Measurements from ENCODE around the gene MEIOSIN.

Gene MEIOSIN

GRCh38 chr19:45781214-45782161 is 48.2 kb downstream of the MEIOSIN start:
- ATAC-seq (replicated peaks) (no peak), DNase-seq (no peak)
- Mint-ChIP-seq H3K9me3 (no peaks in the 10 kb centered on the region), H3K27me3 (peaks cover 6 to 28% of the 10 kb centered on the region in 2 donors), H3K4me3 (no peak overlapping the region), H3K27ac (no peak overlapping the region), H3K4me1 (ENCODE audit: low read depth in 2 of 2) (peaks cover 21 to 25% of the 10 kb centered on the region in 2 donors), H3K36me3 (ENCODE audit: insufficient read depth) (peaks cover 11% of the 10 kb centered on the region)

- Mint-ChIP-seq H3K9me3 (no peaks in the 10 kb centered on the region), H3K4me1 (ENCODE audit: low read depth in 2 of 2) (peaks cover 21 to 25% of the 10 kb centered on the region in 2 donors), H3K27me3 (peaks cover 6 to 28% of the 10 kb centered on the region in 2 donors), H3K36me3 (ENCODE audit: insufficient read depth) (peaks cover 9% of the 10 kb centered on the region), H3K27ac (no peak within 1 kb of the TSS), H3K4me3 (no peak within 1 kb of the TSS)
- ATAC-seq (replicated peaks) (no peak), DNase-seq (no peak)
These were observed 49.0 kb downstream of the MEIOSIN start, which contains the start of gene DMPK for GRCh38 chr19:45782162-45782691. Gene DMPK, minus strand, starts transcription at chr19:45782490. Its CDS starts 138 bp downstream, at chr19:45782352.

GRCh38 chr19:45782820-45783785 is 49.9 kb downstream of the MEIOSIN start:
- DNase-seq (no peak), ATAC-seq (replicated peaks) (no peak)
- Mint-ChIP-seq H3K4me3 (no peak overlapping the region), H3K36me3 (ENCODE audit: insufficient read depth) (peaks cover 8% of the 10 kb centered on the region), H3K9me3 (no peaks in the 10 kb centered on the region), H3K4me1 (ENCODE audit: low read depth in 2 of 2) (peaks cover 26 to 27% of the 10 kb centered on the region in 2 donors), H3K27me3 (peaks cover 6 to 28% of the 10 kb centered on the region in 2 donors), H3K27ac (no peak overlapping the region)

GRCh38 chr19:45784096-45784495 is 50.9 kb downstream of the MEIOSIN start:
- Mint-ChIP-seq H3K36me3 (ENCODE audit: insufficient read depth) (peaks cover 10% of the 10 kb centered on the region), H3K27me3 (peaks cover 3 to 22% of the 10 kb centered on the region in 2 donors), H3K4me1 (ENCODE audit: low read depth in 2 of 2) (peaks cover 19 to 22% of the 10 kb centered on the region in 2 donors), H3K9me3 (no peaks in the 10 kb centered on the region), H3K27ac (no peak overlapping the region), H3K4me3 (no peak overlapping the region)
- ATAC-seq (replicated peaks): no peak
- DNase-seq: no peak

GRCh38 chr19:45785097-45785496 is 51.9 kb downstream of the MEIOSIN start:
- H3K27me3 Mint-ChIP-seq: peaks cover 0 to 12% of the 10 kb centered on the region in 2 donors
- H3K4me3 Mint-ChIP-seq: no peak overlapping the region
- DNase-seq (no peak), ATAC-seq (replicated peaks) (no peak)
- H3K9me3 Mint-ChIP-seq: no peaks in the 10 kb centered on the region
- peaks cover 15% of the 10 kb centered on the region for H3K36me3 Mint-ChIP-seq (ENCODE audit: insufficient read depth)
- no peak overlapping the region for H3K27ac Mint-ChIP-seq
- H3K4me1 Mint-ChIP-seq (ENCODE audit: low read depth in 2 of 2): peaks cover 12 to 13% of the 10 kb centered on the region in 2 donors

- peaks cover 0 to 4% of the 10 kb centered on the region in 2 donors for H3K27me3 Mint-ChIP-seq
- H3K4me1 Mint-ChIP-seq (ENCODE audit: low read depth in 2 of 2): peaks cover 13 to 17% of the 10 kb centered on the region in 2 donors
- H3K9me3 Mint-ChIP-seq: no peaks in the 10 kb centered on the region
- peaks cover 19% of the 10 kb centered on the region for H3K36me3 Mint-ChIP-seq (ENCODE audit: insufficient read depth)
- ATAC-seq (replicated peaks) (no peak), DNase-seq (no peak)
- no peak overlapping the region for H3K27ac Mint-ChIP-seq
- H3K4me3 Mint-ChIP-seq: no peak overlapping the region
These were observed 52.7 kb downstream of the MEIOSIN start for GRCh38 chr19:45785781-45786532.

GRCh38 chr19:45786533-45786894 is 53.3 kb downstream of the MEIOSIN start:
- H3K27me3 Mint-ChIP-seq: no peaks in the 10 kb centered on the region
- H3K27ac Mint-ChIP-seq: no peak overlapping the region
- peaks cover 19% of the 10 kb centered on the region for H3K36me3 Mint-ChIP-seq (ENCODE audit: insufficient read depth)
- DNase-seq: no peak
- ATAC-seq (replicated peaks): no peak
- no peaks in the 10 kb centered on the region for H3K9me3 Mint-ChIP-seq
- no peak overlapping the region for H3K4me3 Mint-ChIP-seq
- peaks cover 16 to 20% of the 10 kb centered on the region in 2 donors for H3K4me1 Mint-ChIP-seq (ENCODE audit: low read depth in 2 of 2)

- Mint-ChIP-seq H3K9me3 (no peaks in the 10 kb centered on the region), H3K27me3 (no peaks in the 10 kb centered on the region), H3K27ac (no peak overlapping the region), H3K4me1 (ENCODE audit: low read depth in 2 of 2) (peaks cover 36 to 38% of the 10 kb centered on the region in 2 donors), H3K36me3 (ENCODE audit: insufficient read depth) (peaks cover 41% of the 10 kb centered on the region), H3K4me3 (no peak overlapping the region)
- DNase-seq (no peak), ATAC-seq (replicated peaks) (no peak)
These were observed 56.0 kb downstream of the MEIOSIN start for GRCh38 chr19:45789035-45789786.

GRCh38 chr19:45790942-45791341 is 57.7 kb downstream of the MEIOSIN start:
- peaks cover 44% of the 10 kb centered on the region for H3K36me3 Mint-ChIP-seq (ENCODE audit: insufficient read depth)
- peak overlapping the region; percentile 61 to 73 for H3K27ac Mint-ChIP-seq
- DNase-seq (peak in 2 of 3 experiments; percentile 23 to 24), ATAC-seq (replicated peaks) (peak; percentile 32)
- peaks cover 36 to 42% of the 10 kb centered on the region in 2 donors for H3K4me1 Mint-ChIP-seq (ENCODE audit: low read depth in 2 of 2)
- H3K4me3 Mint-ChIP-seq: peak overlapping the region; percentile 81 to 89
- H3K27me3 Mint-ChIP-seq: peaks cover 0 to 17% of the 10 kb centered on the region in 2 donors
- no peaks in the 10 kb centered on the region for H3K9me3 Mint-ChIP-seq

GRCh38 chr19:45791744-45792469 is 58.7 kb downstream of the MEIOSIN start:
- peak overlapping the region; percentile 73 to 90 for H3K27ac Mint-ChIP-seq
- H3K4me1 Mint-ChIP-seq (ENCODE audit: low read depth in 2 of 2): peaks cover 36 to 42% of the 10 kb centered on the region in 2 donors
- peaks cover 0 to 27% of the 10 kb centered on the region in 2 donors for H3K27me3 Mint-ChIP-seq
- peaks cover 44% of the 10 kb centered on the region for H3K36me3 Mint-ChIP-seq (ENCODE audit: insufficient read depth)
- ATAC-seq (replicated peaks) (no peak), DNase-seq (no peak)
- H3K4me3 Mint-ChIP-seq: peak overlapping the region; percentile 81 to 89
- no peaks in the 10 kb centered on the region for H3K9me3 Mint-ChIP-seq

- Mint-ChIP-seq H3K4me3 (peak within 1 kb of the TSS; percentile 81 to 89), H3K36me3 (ENCODE audit: insufficient read depth) (peaks cover 44% of the 10 kb centered on the region), H3K9me3 (no peaks in the 10 kb centered on the region), H3K4me1 (ENCODE audit: low read depth in 2 of 2) (peaks cover 36 to 42% of the 10 kb centered on the region in 2 donors), H3K27ac (peak within 1 kb of the TSS; percentile 73 to 93), H3K27me3 (peaks cover 0 to 32% of the 10 kb centered on the region in 2 donors)
- ATAC-seq (replicated peaks) (peak; percentile 90), DNase-seq (peak; percentile 99 to 100 (median 99))
These were observed 59.4 kb downstream of the MEIOSIN start, which contains the start of gene DMWD for GRCh38 chr19:45792470-45793177. Gene DMWD, minus strand, starts transcription at chr19:45792845. Its CDS starts 89 bp downstream, at chr19:45792756.
